CD4-positive, alpha-beta T cell treated with Interleukin-17A for 4 hours (primary cell): ENCODE measurements around the gene CNTNAP5.

Source experiments
- DNase-seq: peaks from one replicate; pipeline ENCODE4 v3.0.0-alpha.2; 2020; ENCODE audit warnings: mixed read lengths

CNTNAP5 gene

GRCh38 chr2:124646166-124646815 lies 621.2 kb downstream of the CNTNAP5 start:
- DNase-seq, result no peak

- no peak for DNase-seq
Observed at GRCh38 chr2:124647245-124647644, 622.2 kb downstream of the CNTNAP5 start.

GRCh38 chr2:124647663-124648062 lies 622.6 kb downstream of the CNTNAP5 start:
- DNase-seq, result no peak

GRCh38 chr2:124649001-124649400 lies 623.9 kb downstream of the CNTNAP5 start:
- DNase-seq, result no peak

DNA sequence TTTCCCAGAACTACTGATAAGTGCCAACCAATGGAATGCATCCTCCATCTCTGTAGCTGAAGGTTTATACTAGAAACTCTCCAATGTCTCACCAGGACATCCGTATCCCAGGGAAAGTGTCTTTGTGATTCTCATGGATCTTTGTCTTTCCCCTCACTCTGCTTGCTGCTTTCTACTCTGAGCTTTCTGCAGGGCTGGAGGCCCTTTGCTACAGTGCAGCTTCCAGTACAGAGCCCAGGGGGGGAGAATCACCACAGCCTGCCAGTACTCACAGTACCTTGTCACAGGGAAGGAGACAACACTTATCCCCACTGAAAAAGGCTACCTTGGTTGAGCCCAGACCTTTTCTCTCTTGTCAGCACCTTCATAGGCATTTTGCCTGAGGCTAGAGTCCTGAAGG lies 627.0 kb downstream of the CNTNAP5 start:
- no peak for DNase-seq

GRCh38 chr2:124658373-124658772 lies 633.3 kb downstream of the CNTNAP5 start:
- DNase-seq, result no peak

- DNase-seq, result no peak
Observed at GRCh38 chr2:124661558-124661957, 636.5 kb downstream of the CNTNAP5 start.

DNA sequence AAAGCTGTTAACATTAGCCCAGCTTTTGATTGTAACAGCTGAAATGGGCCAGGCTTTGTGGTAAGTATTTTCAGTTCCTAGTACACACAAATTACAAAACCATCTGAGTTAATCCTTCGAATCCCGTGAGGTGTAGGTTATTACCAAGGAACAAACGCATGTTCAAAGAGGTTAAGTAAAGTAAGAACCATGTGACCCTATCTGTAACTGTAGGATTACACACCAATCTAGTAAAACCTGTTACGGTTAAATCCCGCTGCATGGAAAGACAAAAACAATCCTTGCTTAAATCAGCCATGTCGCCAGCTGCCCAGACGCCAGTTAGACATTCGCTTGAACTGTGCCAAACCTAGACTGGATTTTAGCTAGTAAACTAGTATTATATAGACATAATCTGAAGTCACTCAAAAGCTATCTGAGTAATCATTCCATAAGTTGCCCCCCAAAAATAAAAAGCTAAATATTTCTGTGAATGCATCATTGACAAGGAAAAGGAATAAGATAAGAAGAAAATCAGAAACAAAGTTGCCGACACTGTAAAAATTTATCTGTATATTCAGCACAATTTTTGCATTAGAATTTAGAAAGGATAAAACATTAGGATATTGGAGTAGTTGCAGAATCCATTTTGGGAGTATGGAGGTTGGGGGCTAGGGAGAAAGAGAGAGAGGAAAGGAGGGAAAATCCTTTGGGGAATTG lies 638.0 kb downstream of the CNTNAP5 start:
- no peak for DNase-seq

DNA sequence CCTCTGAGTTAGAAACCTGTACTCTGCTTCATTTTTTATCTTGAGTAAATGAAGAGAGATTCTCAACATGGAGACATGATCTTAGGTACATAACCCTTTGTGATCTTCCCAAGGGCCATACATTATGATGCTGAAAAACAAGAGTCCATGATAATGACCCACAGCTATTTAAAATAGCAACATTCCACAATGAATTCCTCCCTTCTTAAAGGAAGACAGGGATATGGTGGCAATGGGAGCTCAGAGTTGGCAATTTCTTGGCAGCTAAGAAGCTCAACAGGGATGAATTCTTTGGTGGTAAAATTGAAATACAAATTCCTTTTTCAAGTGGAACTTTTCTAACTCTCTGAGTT lies 638.5 kb downstream of the CNTNAP5 start:
- no peak for DNase-seq

- no peak for DNase-seq
Observed at GRCh38 chr2:124664363-124664762, 639.3 kb downstream of the CNTNAP5 start.

DNA sequence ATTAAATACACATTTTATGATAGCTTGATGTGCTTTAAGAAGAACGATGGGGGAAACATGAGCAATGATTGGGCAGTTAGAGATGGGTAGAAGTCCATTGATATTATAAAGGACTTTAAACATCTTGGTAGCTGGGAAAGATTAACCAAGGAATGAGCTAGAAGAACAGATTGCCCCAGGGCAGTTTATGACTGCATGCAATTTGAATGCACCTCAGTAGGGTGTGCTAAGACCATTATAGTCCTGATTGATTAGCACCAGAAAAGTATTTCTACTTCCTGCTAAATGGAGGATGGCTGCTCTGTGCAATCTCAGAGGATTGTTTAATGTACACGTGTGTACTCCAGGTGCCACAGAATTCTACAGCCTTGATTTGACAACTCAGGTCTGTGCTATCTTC lies 641.9 kb downstream of the CNTNAP5 start:
- no peak for DNase-seq

DNA sequence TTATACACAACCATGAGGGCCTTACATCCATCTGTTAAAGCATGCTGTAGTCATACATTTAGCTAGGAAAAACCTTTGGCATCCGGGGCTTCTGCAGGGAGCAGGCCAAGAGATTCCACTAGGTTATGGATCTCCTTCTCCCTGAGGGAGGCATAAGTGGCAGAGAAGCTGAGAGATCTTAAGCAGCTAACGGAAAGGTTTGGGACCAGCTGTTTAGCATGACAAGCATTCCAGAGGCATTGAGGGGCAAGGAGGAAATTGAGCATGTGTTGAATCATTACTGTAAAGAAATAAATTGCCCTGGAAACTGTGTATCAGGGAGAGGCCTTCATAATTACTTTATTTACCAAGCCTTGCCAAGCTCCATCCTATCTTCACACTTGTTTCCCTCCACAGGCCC lies 643.1 kb downstream of the CNTNAP5 start:
- no peak for DNase-seq

- DNase-seq, result no peak
Observed at GRCh38 chr2:124670187-124670586, 645.1 kb downstream of the CNTNAP5 start.

DNA sequence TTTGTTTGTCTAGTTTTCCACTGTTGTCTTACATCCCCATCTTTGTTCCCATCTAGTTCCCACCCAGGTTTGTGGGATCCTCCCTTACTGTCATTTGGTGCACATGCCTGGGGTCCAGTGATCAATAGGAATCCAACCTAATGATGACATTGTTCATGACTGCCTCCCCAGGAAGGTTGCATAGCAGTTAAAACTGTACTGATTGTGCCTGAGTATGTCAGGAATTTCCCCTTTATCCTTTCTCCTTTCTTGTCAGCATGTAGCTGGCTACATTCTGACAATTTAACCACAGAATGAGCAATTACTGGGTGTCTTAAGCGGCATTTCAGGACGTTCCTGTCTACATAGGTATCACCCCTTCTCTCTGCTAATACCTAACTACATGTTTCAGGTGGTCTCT lies 653.0 kb downstream of the CNTNAP5 start:
- DNase-seq, result no peak

- no peak for DNase-seq
Observed at GRCh38 chr2:124683536-124684428, 658.7 kb downstream of the CNTNAP5 start.

DNA sequence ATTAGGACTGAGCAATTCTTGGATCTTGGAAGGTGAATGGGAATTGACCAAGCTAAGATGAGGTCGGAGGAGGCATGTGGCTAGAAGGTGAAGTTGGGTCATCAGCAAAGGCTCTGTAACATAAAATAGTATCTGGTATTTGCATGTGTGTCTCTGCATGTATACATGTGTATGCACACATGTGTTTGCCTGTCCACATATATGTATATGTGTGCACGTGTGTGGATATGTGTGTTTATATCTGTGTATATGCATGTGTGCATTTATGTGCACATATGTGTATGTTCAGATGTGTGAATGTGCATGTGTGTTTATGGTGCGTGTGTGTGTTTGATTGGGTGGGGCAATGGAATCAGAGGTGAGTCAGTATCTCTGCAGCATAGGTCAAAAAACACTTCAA lies 664.3 kb downstream of the CNTNAP5 start:
- no peak for DNase-seq

DNA sequence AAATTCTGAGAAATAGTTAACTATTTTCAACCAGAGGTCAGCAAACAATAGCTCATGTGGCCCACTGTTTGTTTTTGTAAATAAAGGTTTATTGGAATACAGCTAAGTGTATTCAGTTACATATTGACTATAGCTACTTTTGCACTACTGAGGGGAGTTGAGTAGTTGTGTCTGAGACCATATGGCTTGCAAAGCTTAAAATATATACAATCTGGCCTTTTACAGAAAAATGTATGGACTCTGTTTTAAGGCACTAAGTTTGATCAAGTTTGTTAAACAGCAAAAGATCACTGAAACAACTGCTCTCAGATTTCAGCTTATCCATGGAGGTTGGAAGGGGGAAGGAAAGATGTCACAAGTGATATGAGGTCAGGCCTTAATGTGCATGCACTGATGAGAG lies 667.1 kb downstream of the CNTNAP5 start:
- DNase-seq, result no peak

- DNase-seq, result no peak
Observed at GRCh38 chr2:124692707-124693106, 667.6 kb downstream of the CNTNAP5 start.

- DNase-seq, result no peak
Observed at GRCh38 chr2:124693156-124693555, 668.1 kb downstream of the CNTNAP5 start.

DNA sequence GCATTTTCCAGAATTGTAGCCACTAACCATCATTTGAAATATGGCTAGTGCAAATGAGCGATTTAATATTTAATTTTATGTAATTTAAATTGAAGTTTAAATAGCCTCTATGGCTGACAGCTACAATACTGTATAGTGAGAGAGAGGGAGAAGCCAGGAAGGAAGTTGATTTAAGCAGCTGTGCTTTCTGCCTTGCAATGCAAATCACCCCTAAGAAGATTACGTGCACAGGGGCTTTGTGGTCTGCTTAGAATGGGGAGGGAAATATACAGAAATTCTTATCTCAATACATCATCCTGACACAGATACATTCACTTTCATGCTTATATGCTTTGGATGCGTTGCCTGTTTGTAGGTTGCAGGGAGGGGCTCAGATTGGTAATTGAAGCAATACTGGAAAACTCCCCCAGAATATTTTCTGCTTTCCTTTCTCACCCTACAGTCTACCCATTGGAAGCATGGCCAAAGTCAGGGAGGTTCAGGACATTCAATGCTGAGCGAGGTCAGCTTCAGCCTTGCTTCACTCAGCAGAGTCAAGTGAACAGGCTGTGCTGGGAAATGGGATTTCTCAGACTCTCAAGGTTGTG lies 674.0 kb downstream of the CNTNAP5 start:
- DNase-seq, result no peak

- no peak for DNase-seq
Observed at GRCh38 chr2:124702777-124703176, 677.7 kb downstream of the CNTNAP5 start.

GRCh38 chr2:124704071-124704925 lies 679.2 kb downstream of the CNTNAP5 start:
- DNase-seq, result no peak
